ENCODE data around the gene ACTR6.
"Not testable (repeated sequence)": the region's sequence is repeated elsewhere in the genome, so short reads cannot be mapped to it uniquely, and the experiment has no call there.

The ACTR6 gene

GRCh38 chr12:100187857-100188519 is 12.6 kb upstream of the ACTR6 start (continued):
- TF ChIP-seq CSRNP3 (CRISPR knock-in tag; IDR thresholded peaks at IDR 0.05) (no peak), ZC3H10 (CRISPR knock-in tag; IDR thresholded peaks at IDR 0.05) (no peak), GLIS3 (CRISPR knock-in tag; IDR thresholded peaks at IDR 0.05) (no peak), CREB5 (CRISPR knock-in tag; IDR thresholded peaks at IDR 0.05; ENCODE audit: low read depth) (no peak), ZFP3 (CRISPR knock-in tag; IDR thresholded peaks at IDR 0.05) (no peak), ZNF8 (CRISPR knock-in tag; IDR thresholded peaks at IDR 0.05) (no peak), BACH2 (CRISPR knock-in tag; IDR thresholded peaks at IDR 0.05; ENCODE audit: borderline replicate concordance) (no peak)

- ATAC-seq: not testable (repeated sequence)
Measured at GRCh38 chr12:100188888-100189635, 11.6 kb upstream of the ACTR6 start.

GRCh38 chr12:100189636-100190394 is 10.8 kb upstream of the ACTR6 start:
- ATAC-seq: no peak
- no peak for TF ChIP-seq OSR1 (CRISPR knock-in tag; IDR thresholded peaks at IDR 0.05)
- no peak for TF ChIP-seq TOX (CRISPR knock-in tag; IDR thresholded peaks at IDR 0.05; ENCODE audit: borderline replicate concordance)
- no peak for TF ChIP-seq ZNF70 (CRISPR knock-in tag; IDR thresholded peaks at IDR 0.05)
- TF ChIP-seq PPARA (CRISPR knock-in tag; IDR thresholded peaks at IDR 0.05; ENCODE audit: borderline replicate concordance): no peak
- no peak for TF ChIP-seq POU6F1 (CRISPR knock-in tag; IDR thresholded peaks at IDR 0.05; ENCODE audit: borderline replicate concordance, low read depth)
- no peak for TF ChIP-seq RARB (CRISPR knock-in tag; IDR thresholded peaks at IDR 0.05)
- no peak for TF ChIP-seq TCF4 (CRISPR knock-in tag; IDR thresholded peaks at IDR 0.05; ENCODE audit: borderline replicate concordance)
- TF ChIP-seq GLIS3 (CRISPR knock-in tag; IDR thresholded peaks at IDR 0.05): no peak
- TF ChIP-seq ZFP30 (CRISPR knock-in tag; IDR thresholded peaks at IDR 0.05): no peak
- no peak for TF ChIP-seq ZNF565 (CRISPR knock-in tag; conservative IDR thresholded peaks at IDR 0.05; ENCODE audit: low read depth)
- no peak for TF ChIP-seq PATZ1 (CRISPR knock-in tag; IDR thresholded peaks at IDR 0.05; ENCODE audit: borderline replicate concordance)
- no peak for TF ChIP-seq ZC3H10 (CRISPR knock-in tag; IDR thresholded peaks at IDR 0.05)
- no peak for TF ChIP-seq ZFP3 (CRISPR knock-in tag; IDR thresholded peaks at IDR 0.05)
- TF ChIP-seq ESRRG (CRISPR knock-in tag; IDR thresholded peaks at IDR 0.05): no peak
- no peak for TF ChIP-seq ISL1 (CRISPR knock-in tag; IDR thresholded peaks at IDR 0.05)

- ATAC-seq: no peak
- TF ChIP-seq ZC3H10 (CRISPR knock-in tag; IDR thresholded peaks at IDR 0.05) (no peak), ZNF8 (CRISPR knock-in tag; IDR thresholded peaks at IDR 0.05) (no peak), ARNTL (CRISPR knock-in tag; IDR thresholded peaks at IDR 0.05; ENCODE audit: borderline replicate concordance, low read depth) (no peak), TOX (CRISPR knock-in tag; IDR thresholded peaks at IDR 0.05; ENCODE audit: borderline replicate concordance) (no peak), CSRNP3 (CRISPR knock-in tag; IDR thresholded peaks at IDR 0.05) (no peak), GLIS3 (CRISPR knock-in tag; IDR thresholded peaks at IDR 0.05) (no peak), OSR1 (CRISPR knock-in tag; IDR thresholded peaks at IDR 0.05) (no peak), TCF4 (CRISPR knock-in tag; IDR thresholded peaks at IDR 0.05; ENCODE audit: borderline replicate concordance) (no peak), ZNF565 (CRISPR knock-in tag; conservative IDR thresholded peaks at IDR 0.05; ENCODE audit: low read depth) (no peak), SNAI2 (CRISPR knock-in tag; IDR thresholded peaks at IDR 0.05) (no peak), PATZ1 (CRISPR knock-in tag; IDR thresholded peaks at IDR 0.05; ENCODE audit: borderline replicate concordance) (no peak), ESRRG (CRISPR knock-in tag; IDR thresholded peaks at IDR 0.05) (no peak), ZNF70 (CRISPR knock-in tag; IDR thresholded peaks at IDR 0.05) (no peak), CREB5 (CRISPR knock-in tag; IDR thresholded peaks at IDR 0.05; ENCODE audit: low read depth) (no peak), ZFP30 (CRISPR knock-in tag; IDR thresholded peaks at IDR 0.05) (no peak), ISL1 (CRISPR knock-in tag; IDR thresholded peaks at IDR 0.05) (no peak), ZFP3 (CRISPR knock-in tag; IDR thresholded peaks at IDR 0.05) (no peak), RARB (CRISPR knock-in tag; IDR thresholded peaks at IDR 0.05) (no peak)
Measured at GRCh38 chr12:100193085-100193484, 7.5 kb upstream of the ACTR6 start.
